DND-41 (cell line): ENCODE results near the gene COL9A3.

Source experiments
- ATAC-seq: fragments of 200-7000 bp; cut with Tn5 transposase; 3 replicates; pipeline ENCODE4 v1.9.1; 2021; ENCODE audit warnings: low read depth; ENCODE audit not compliant: insufficient read depth
- DNase-seq: peaks from one replicate; pipeline ENCODE4 v3.0.0-alpha.2; 2020
- H2AFZ ChIP-seq: 2 replicates; pipeline ENCODE4 v1.6.0; 2012; ENCODE audit warnings: low read depth, low read length
- H3K27ac ChIP-seq: 2 replicates; pipeline ENCODE4 v1.5.1; 2012; ENCODE audit warnings: low read length, inconsistent platforms
- H3K27me3 ChIP-seq: fragments of 200-600 bp; sonication (generic); 2 replicates; pipeline ENCODE4 v1.6.0; 2012; ENCODE audit warnings: low read length, mild to moderate bottlenecking, inconsistent platforms; ENCODE audit not compliant: insufficient read depth, poor library complexity
- H3K36me3 ChIP-seq: 2 replicates; pipeline ENCODE4 v1.5.1; 2012; ENCODE audit warnings: low read length, inconsistent platforms; ENCODE audit not compliant: insufficient read depth
- H3K4me1 ChIP-seq: 2 replicates; pipeline ENCODE4 v1.5.1; 2012; ENCODE audit warnings: mild to moderate bottlenecking, low read length; ENCODE audit not compliant: insufficient read depth
- H3K4me2 ChIP-seq: 2 replicates; pipeline ENCODE4 v1.6.0; 2012; ENCODE audit warnings: mild to moderate bottlenecking, moderate library complexity, low read length, inconsistent platforms; ENCODE audit not compliant: insufficient read depth
- H3K4me3 ChIP-seq, 2 experiments: fragments of 200-600 bp in 1 of 2; shearing (Covaris generic) in 1 of 2; 2 replicates each; pipeline ENCODE4 v1.5.1; 2012 to 2016; ENCODE audit warnings: inconsistent platforms in 2 of 2, low read length in 2 of 2, mild to moderate bottlenecking in 2 of 2, low read depth in 1 of 2, moderate library complexity in 1 of 2
- H3K79me2 ChIP-seq: 2 replicates; pipeline ENCODE4 v1.6.0; 2012; ENCODE audit warnings: low read length, inconsistent platforms; ENCODE audit not compliant: insufficient read depth
- H3K9ac ChIP-seq: 2 replicates; pipeline ENCODE4 v1.6.0; 2012; ENCODE audit warnings: low read depth, mild to moderate bottlenecking, inconsistent platforms, low read length, moderate library complexity
- H3K9me3 ChIP-seq: 2 replicates; pipeline ENCODE4 v1.5.1; 2012; ENCODE audit warnings: low read length, moderate library complexity, mild to moderate bottlenecking, inconsistent platforms; ENCODE audit not compliant: insufficient read depth, severe bottlenecking
- H4K20me1 ChIP-seq: 2 replicates; pipeline ENCODE4 v1.6.0; 2012; ENCODE audit warnings: low read length; ENCODE audit not compliant: insufficient read depth
- CTCF ChIP-seq: IDR thresholded peaks from 2 replicates; pipeline ENCODE4 v1.5.1; 2012; ENCODE audit warnings: borderline replicate concordance, low read length, moderate library complexity, mild to moderate bottlenecking; ENCODE audit not compliant: poor library complexity, severe bottlenecking; ENCODE audit errors: extremely low read depth
- EZH2 ChIP-seq: IDR thresholded peaks from 3 replicates; pipeline ENCODE4 v1.6.1; 2012; ENCODE audit warnings: borderline replicate concordance, low read depth, mild to moderate bottlenecking, moderate library complexity, low read length, inconsistent platforms; ENCODE audit not compliant: severe bottlenecking

COL9A3 gene

GRCh38 chr20:62778058-62778457 lies 38.8 kb upstream of the COL9A3 start:
- H3K27me3 ChIP-seq = no peaks in the 10 kb centered on the region
- ATAC-seq = no peak
- H4K20me1 ChIP-seq = no peaks in the 10 kb centered on the region
- no peaks in the 10 kb centered on the region for H3K9me3 ChIP-seq
- H3K36me3 ChIP-seq = no peaks in the 10 kb centered on the region
- peaks cover 26% of the 10 kb centered on the region for H3K4me1 ChIP-seq
- no peak for DNase-seq
- no peak overlapping the region for H3K4me3 ChIP-seq
- H2AFZ ChIP-seq = no peak overlapping the region
- H3K79me2 ChIP-seq = no peaks in the 10 kb centered on the region
- TF ChIP-seq CTCF = no peak
- no peak for TF ChIP-seq EZH2
- no peak overlapping the region for H3K4me2 ChIP-seq
- no peak overlapping the region for H3K27ac ChIP-seq
- no peak overlapping the region for H3K9ac ChIP-seq

- Histone ChIP-seq H3K4me3 (no peak overlapping the region), H2AFZ (no peak overlapping the region), H3K9me3 (no peaks in the 10 kb centered on the region), H3K4me2 (no peak overlapping the region), H3K9ac (no peak overlapping the region), H3K36me3 (no peaks in the 10 kb centered on the region), H3K79me2 (no peaks in the 10 kb centered on the region), H3K4me1 (peaks cover 26% of the 10 kb centered on the region), H4K20me1 (no peaks in the 10 kb centered on the region), H3K27ac (no peak overlapping the region), H3K27me3 (no peaks in the 10 kb centered on the region)
- no peak for ATAC-seq
- TF ChIP-seq EZH2 (no peak), CTCF (no peak)
- no peak for DNase-seq
Measured at GRCh38 chr20:62778601-62779416, 38.0 kb upstream of the COL9A3 start.

- Histone ChIP-seq H3K4me3 (no peak overlapping the region), H3K9ac (no peak overlapping the region), H3K79me2 (no peaks in the 10 kb centered on the region), H3K4me1 (peaks cover 26% of the 10 kb centered on the region), H3K27ac (no peak overlapping the region), H2AFZ (no peak overlapping the region), H3K4me2 (no peak overlapping the region), H3K9me3 (no peaks in the 10 kb centered on the region), H3K27me3 (no peaks in the 10 kb centered on the region), H4K20me1 (no peaks in the 10 kb centered on the region), H3K36me3 (no peaks in the 10 kb centered on the region)
- ATAC-seq (no peak), DNase-seq (no peak)
- TF ChIP-seq EZH2 (no peak), CTCF (no peak)
Measured at GRCh38 chr20:62779417-62779685, 37.5 kb upstream of the COL9A3 start.
